NT2/D1 (cell line): ENCODE results near the gene GLIS1.

Experiments
- SUZ12 ChIP-seq: IDR thresholded peaks from 2 replicates; pipeline ENCODE4 v1.6.1; 2011; ENCODE audit not compliant: insufficient read length, insufficient read depth; ENCODE audit errors: extremely low read depth
- YY1 ChIP-seq: IDR thresholded peaks from 2 replicates; pipeline ENCODE4 v1.6.1; 2011; ENCODE audit not compliant: insufficient read length, insufficient read depth

GRCh38 chr1:53483656-53484055 lies 255.3 kb downstream of the GLIS1 start:
- TF ChIP-seq YY1 (no peak), SUZ12 (no peak)
